Inferior parietal cortex (tissue), 1 donor: ENCODE data around the gene TTK.

ENCODE experiments used
- DNase-seq: peaks from one replicate; pipeline ENCODE4 v3.0.0-alpha.2; 2016; ENCODE audit errors: extremely low spot score

Gene TTK

GRCh38 chr6:80004173-80005072 lies at the start of gene TTK:
Gene TTK (plus strand): TSS chr6:80004649. CDS start chr6:80005844, 1,195 bp downstream.
- peak; percentile 94 for DNase-seq

- DNase-seq: no peak
Measured at GRCh38 chr6:79954849-79955248, 49.6 kb upstream of the TTK start.

- DNase-seq: no peak
Measured at GRCh38 chr6:79964607-79965081, 39.8 kb upstream of the TTK start.

- no peak for DNase-seq
Measured at GRCh38 chr6:79967178-79967577, 37.3 kb upstream of the TTK start.

GRCh38 chr6:79969784-79970183 lies 34.7 kb upstream of the TTK start:
- DNase-seq: no peak

- no peak for DNase-seq
Measured at GRCh38 chr6:79971193-79971592, 33.3 kb upstream of the TTK start.

GRCh38 chr6:79981652-79982051 lies 22.8 kb upstream of the TTK start:
- DNase-seq: no peak

GRCh38 chr6:79984261-79984660 lies 20.2 kb upstream of the TTK start:
- no peak for DNase-seq

GRCh38 chr6:79985128-79985527 lies 19.3 kb upstream of the TTK start:
- no peak for DNase-seq

- DNase-seq: no peak
Measured at GRCh38 chr6:79989641-79990040, 14.8 kb upstream of the TTK start.

- no peak for DNase-seq
Measured at GRCh38 chr6:79993012-79993910, 11.2 kb upstream of the TTK start.

GRCh38 chr6:79993911-79994309 lies 10.5 kb upstream of the TTK start:
- DNase-seq: no peak

- no peak for DNase-seq
Measured at GRCh38 chr6:79997728-79998127, 6.7 kb upstream of the TTK start.

GRCh38 chr6:80001337-80001736 lies 3.1 kb upstream of the TTK start:
- DNase-seq: no peak

- DNase-seq: peak; percentile 31
Measured at GRCh38 chr6:80003826-80004172, 650 bp upstream of the TTK start.

- DNase-seq: no peak
Measured at GRCh38 chr6:80005406-80005805, 957 bp downstream of the TTK start.

- DNase-seq: no peak
Measured at GRCh38 chr6:80006541-80006940, 2.1 kb downstream of the TTK start.

- DNase-seq: no peak
Measured at GRCh38 chr6:80009531-80009930, 5.1 kb downstream of the TTK start.

- no peak for DNase-seq
Measured at GRCh38 chr6:80010288-80010687, 5.8 kb downstream of the TTK start.

GRCh38 chr6:80015839-80016435 lies 11.5 kb downstream of the TTK start:
- DNase-seq: no peak

GRCh38 chr6:80020381-80021120 lies 16.1 kb downstream of the TTK start:
- no peak for DNase-seq
